Stomach smooth muscle (tissue), 2 donors: Measurements from ENCODE around the gene SMAD3.

Source experiments
- H3K27ac ChIP-seq: one replicate; pipeline ENCODE4 v1.7.0; 2013; ENCODE audit warnings: mild to moderate bottlenecking, low read length, inconsistent platforms
- H3K27me3 ChIP-seq, 2 donors: one replicate each; pipeline ENCODE4 v1.7.0; 2013; ENCODE audit warnings: low read length in 2 of 2; ENCODE audit not compliant: insufficient read depth in 2 of 2, control insufficient read depth in 1 of 2
- H3K36me3 ChIP-seq, 2 donors: one replicate each; pipeline ENCODE4 v1.7.0; 2013; ENCODE audit warnings: low read length in 2 of 2; ENCODE audit not compliant: control insufficient read depth in 2 of 2, insufficient read depth in 2 of 2
- H3K4me1 ChIP-seq: one replicate; pipeline ENCODE4 v1.7.0; 2013; ENCODE audit warnings: low read length; ENCODE audit not compliant: control insufficient read depth, insufficient read depth
- H3K4me3 ChIP-seq, 2 donors: one replicate each; pipeline ENCODE4 v1.7.0; 2013; ENCODE audit warnings: low read length in 2 of 2
- H3K9ac ChIP-seq, 2 donors: one replicate each; pipeline ENCODE4 v1.7.0; 2013; ENCODE audit warnings: low read length in 2 of 2, mild to moderate bottlenecking in 1 of 2
- H3K9me3 ChIP-seq, 2 donors: one replicate each; pipeline ENCODE4 v1.7.0; 2013; ENCODE audit warnings: low read length in 2 of 2; ENCODE audit not compliant: control insufficient read depth in 2 of 2
- donor health status: healthy.
- donor health status: Pancreatic carcinoma.

Gene SMAD3

DNA sequence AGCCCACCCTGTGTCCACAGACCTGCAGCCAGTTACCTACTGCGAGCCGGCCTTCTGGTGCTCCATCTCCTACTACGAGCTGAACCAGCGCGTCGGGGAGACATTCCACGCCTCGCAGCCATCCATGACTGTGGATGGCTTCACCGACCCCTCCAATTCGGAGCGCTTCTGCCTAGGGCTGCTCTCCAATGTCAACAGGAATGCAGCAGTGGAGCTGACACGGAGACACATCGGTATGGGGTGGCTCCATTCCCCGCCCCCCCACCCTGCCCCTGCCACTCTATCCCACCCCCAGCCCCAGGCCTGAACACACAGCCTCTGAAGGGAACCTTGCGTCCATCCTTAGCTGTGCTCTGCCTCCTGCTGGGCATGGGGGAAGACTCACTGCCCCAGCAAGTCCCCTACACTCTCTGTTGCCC lies 115.8 kb downstream of the SMAD3 start:
- Histone ChIP-seq H3K36me3 (peaks cover 10 to 15% of the 10 kb centered on the region in 2 donors), H3K4me1 (peaks cover 35% of the 10 kb centered on the region), H3K9ac (no peak overlapping the region), H3K27me3 (no peaks in the 10 kb centered on the region), H3K9me3 (no peaks in the 10 kb centered on the region), H3K4me3 (no peak overlapping the region), H3K27ac (no peak overlapping the region)

GRCh38 chr15:67183443-67184169 lies 118.2 kb downstream of the SMAD3 start:
- Histone ChIP-seq H3K27ac (no peak overlapping the region), H3K36me3 (peaks cover 15 to 20% of the 10 kb centered on the region in 2 donors), H3K9ac (no peak overlapping the region), H3K4me1 (peaks cover 35% of the 10 kb centered on the region), H3K27me3 (no peaks in the 10 kb centered on the region), H3K4me3 (no peak overlapping the region), H3K9me3 (no peaks in the 10 kb centered on the region)

- no peak overlapping the region for H3K27ac ChIP-seq
- peaks cover 15 to 22% of the 10 kb centered on the region in 2 donors for H3K36me3 ChIP-seq
- H3K9me3 ChIP-seq = no peaks in the 10 kb centered on the region
- H3K4me1 ChIP-seq = peaks cover 35% of the 10 kb centered on the region
- H3K9ac ChIP-seq = no peak overlapping the region
- H3K4me3 ChIP-seq = no peak overlapping the region
- H3K27me3 ChIP-seq = no peaks in the 10 kb centered on the region
These were observed 119.0 kb downstream of the SMAD3 start for GRCh38 chr15:67184208-67184925.

DNA sequence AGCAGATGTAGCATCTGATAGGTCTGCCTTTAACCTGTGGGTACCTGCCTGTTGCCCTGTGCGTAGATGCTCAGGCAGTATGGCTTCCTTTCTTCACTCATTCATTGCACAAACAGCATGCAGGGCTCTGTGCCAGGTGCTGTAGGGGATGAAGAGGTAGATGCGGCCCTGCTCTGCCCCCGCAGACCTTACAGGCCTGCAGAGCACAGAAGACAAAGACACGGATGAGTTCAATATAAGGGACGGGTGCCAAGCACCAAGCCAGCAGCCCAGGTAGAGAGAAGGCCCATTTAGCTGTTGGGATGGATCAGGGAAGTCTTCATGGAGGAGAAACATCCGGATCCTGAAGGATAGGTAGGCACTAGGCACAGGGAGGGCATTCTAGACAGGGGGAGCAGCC lies 119.6 kb downstream of the SMAD3 start:
- peaks cover 16 to 24% of the 10 kb centered on the region in 2 donors for H3K36me3 ChIP-seq
- H3K4me1 ChIP-seq = peaks cover 39% of the 10 kb centered on the region
- no peaks in the 10 kb centered on the region for H3K9me3 ChIP-seq
- no peak overlapping the region for H3K9ac ChIP-seq
- no peak overlapping the region for H3K4me3 ChIP-seq
- no peak overlapping the region for H3K27ac ChIP-seq
- no peaks in the 10 kb centered on the region for H3K27me3 ChIP-seq

- Histone ChIP-seq H3K9ac (no peak overlapping the region), H3K27me3 (no peaks in the 10 kb centered on the region), H3K4me3 (peak overlapping the region in 1 of 2 donors; percentile 29), H3K36me3 (peaks cover 20 to 29% of the 10 kb centered on the region in 2 donors), H3K4me1 (peaks cover 45% of the 10 kb centered on the region), H3K9me3 (no peaks in the 10 kb centered on the region), H3K27ac (peak overlapping the region; percentile 37)
These were observed 120.3 kb downstream of the SMAD3 start for GRCh38 chr15:67185621-67186225.

GRCh38 chr15:67186226-67186649 lies 120.8 kb downstream of the SMAD3 start:
- H3K36me3 ChIP-seq = peaks cover 19 to 32% of the 10 kb centered on the region in 2 donors
- H3K9me3 ChIP-seq = no peaks in the 10 kb centered on the region
- H3K9ac ChIP-seq = no peak overlapping the region
- peak overlapping the region; percentile 37 for H3K27ac ChIP-seq
- no peaks in the 10 kb centered on the region for H3K27me3 ChIP-seq
- H3K4me1 ChIP-seq = peaks cover 45% of the 10 kb centered on the region
- peak overlapping the region in 1 of 2 donors; percentile 29 for H3K4me3 ChIP-seq

DNA sequence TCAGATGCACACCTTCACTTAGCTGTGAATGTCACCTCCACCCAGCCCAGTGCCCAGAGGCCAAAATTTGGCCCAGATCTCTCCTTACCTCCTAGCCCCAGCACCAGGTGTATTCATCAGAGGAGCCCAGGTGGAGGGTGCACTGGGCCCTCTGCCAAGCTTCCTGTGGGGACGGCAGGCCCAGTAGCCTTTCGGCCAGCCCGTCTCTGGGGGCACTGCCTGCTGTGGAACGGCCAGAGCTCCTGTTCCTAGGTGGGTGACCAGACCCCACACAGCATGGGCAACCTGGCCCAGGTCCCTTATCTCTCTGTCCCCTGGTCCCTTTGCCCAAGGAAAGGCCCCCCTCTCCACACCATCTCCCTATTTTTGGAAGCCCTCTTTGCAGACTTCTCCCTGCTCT lies 121.3 kb downstream of the SMAD3 start:
- Histone ChIP-seq H3K4me1 (peaks cover 45% of the 10 kb centered on the region), H3K4me3 (peak overlapping the region in 1 of 2 donors; percentile 15), H3K9ac (no peak overlapping the region), H3K36me3 (peaks cover 23 to 33% of the 10 kb centered on the region in 2 donors), H3K27me3 (no peaks in the 10 kb centered on the region), H3K27ac (peak overlapping the region; percentile 37), H3K9me3 (no peaks in the 10 kb centered on the region)

GRCh38 chr15:67187351-67187854 lies 122.0 kb downstream of the SMAD3 start:
- Histone ChIP-seq H3K9ac (no peak overlapping the region), H3K36me3 (peaks cover 24 to 32% of the 10 kb centered on the region in 2 donors), H3K27ac (no peak overlapping the region), H3K4me3 (peak overlapping the region in 1 of 2 donors; percentile 8), H3K4me1 (peaks cover 46% of the 10 kb centered on the region), H3K27me3 (no peaks in the 10 kb centered on the region), H3K9me3 (no peaks in the 10 kb centered on the region)

GRCh38 chr15:67188551-67189218 lies 123.3 kb downstream of the SMAD3 start:
- no peak overlapping the region for H3K4me3 ChIP-seq
- H3K9me3 ChIP-seq = no peaks in the 10 kb centered on the region
- H3K9ac ChIP-seq = no peak overlapping the region
- peaks cover 28 to 31% of the 10 kb centered on the region in 2 donors for H3K36me3 ChIP-seq
- H3K4me1 ChIP-seq = peaks cover 57% of the 10 kb centered on the region
- no peaks in the 10 kb centered on the region for H3K27me3 ChIP-seq
- peak overlapping the region; percentile 69 for H3K27ac ChIP-seq

GRCh38 chr15:67189326-67190051 lies 124.1 kb downstream of the SMAD3 start:
- H3K27me3 ChIP-seq = no peaks in the 10 kb centered on the region
- peak overlapping the region; percentile 69 for H3K27ac ChIP-seq
- no peak overlapping the region for H3K4me3 ChIP-seq
- no peaks in the 10 kb centered on the region for H3K9me3 ChIP-seq
- no peak overlapping the region for H3K9ac ChIP-seq
- H3K36me3 ChIP-seq = peaks cover 28 to 30% of the 10 kb centered on the region in 2 donors
- H3K4me1 ChIP-seq = peaks cover 63% of the 10 kb centered on the region
